ENCODE data around the gene TMEM259. TPM values are rescaled to one million over a fixed set of nuclear protein-coding genes. Genes with fewer than 3 reads are reported as not detected.
A peak's percentile ranks its signal among the peaks of the same experiment; 100 is the strongest.

The TMEM259 gene
- total and polyA plus RNA-seq, 2 of the 13 experiments (the other 11 are each of a cell fraction or from before 2014, with no cell fraction given), result 64.7 to 164 TPM

GRCh38 chr19:1039646-1040475, 18.9 kb upstream of the TMEM259 start, which contains the start of gene ABCA7 (continued):
- TF ChIP-seq, protein P1, sequence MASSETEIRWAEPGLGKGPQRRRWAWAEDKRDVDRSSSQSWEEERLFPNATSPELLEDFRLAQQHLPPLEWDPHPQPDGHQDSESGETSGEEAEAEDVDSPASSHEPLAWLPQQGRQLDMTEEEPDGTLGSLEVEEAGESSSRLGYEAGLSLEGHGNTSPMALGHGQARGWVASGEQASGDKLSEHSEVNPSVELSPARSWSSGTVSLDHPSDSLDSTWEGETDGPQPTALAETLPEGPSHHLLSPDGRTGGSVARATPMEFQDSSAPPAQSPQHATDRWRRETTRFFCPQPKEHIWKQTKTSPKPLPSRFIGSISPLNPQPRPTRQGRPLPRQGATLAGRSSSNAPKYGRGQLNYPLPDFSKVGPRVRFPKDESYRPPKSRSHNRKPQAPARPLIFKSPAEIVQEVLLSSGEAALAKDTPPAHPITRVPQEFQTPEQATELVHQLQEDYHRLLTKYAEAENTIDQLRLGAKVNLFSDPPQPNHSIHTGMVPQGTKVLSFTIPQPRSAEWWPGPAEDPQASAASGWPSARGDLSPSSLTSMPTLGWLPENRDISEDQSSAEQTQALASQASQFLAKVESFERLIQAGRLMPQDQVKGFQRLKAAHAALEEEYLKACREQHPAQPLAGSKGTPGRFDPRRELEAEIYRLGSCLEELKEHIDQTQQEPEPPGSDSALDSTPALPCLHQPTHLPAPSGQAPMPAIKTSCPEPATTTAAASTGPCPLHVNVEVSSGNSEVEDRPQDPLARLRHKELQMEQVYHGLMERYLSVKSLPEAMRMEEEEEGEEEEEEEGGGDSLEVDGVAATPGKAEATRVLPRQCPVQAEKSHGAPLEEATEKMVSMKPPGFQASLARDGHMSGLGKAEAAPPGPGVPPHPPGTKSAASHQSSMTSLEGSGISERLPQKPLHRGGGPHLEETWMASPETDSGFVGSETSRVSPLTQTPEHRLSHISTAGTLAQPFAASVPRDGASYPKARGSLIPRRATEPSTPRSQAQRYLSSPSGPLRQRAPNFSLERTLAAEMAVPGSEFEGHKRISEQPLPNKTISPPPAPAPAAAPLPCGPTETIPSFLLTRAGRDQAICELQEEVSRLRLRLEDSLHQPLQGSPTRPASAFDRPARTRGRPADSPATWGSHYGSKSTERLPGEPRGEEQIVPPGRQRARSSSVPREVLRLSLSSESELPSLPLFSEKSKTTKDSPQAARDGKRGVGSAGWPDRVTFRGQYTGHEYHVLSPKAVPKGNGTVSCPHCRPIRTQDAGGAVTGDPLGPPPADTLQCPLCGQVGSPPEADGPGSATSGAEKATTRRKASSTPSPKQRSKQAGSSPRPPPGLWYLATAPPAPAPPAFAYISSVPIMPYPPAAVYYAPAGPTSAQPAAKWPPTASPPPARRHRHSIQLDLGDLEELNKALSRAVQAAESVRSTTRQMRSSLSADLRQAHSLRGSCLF (CRISPR knock-in tag; IDR thresholded peaks at IDR 0.05; ENCODE audit: borderline replicate concordance), result no peak
- no peak for TF ChIP-seq ZHX2 (IDR thresholded peaks at IDR 0.05; ENCODE audit: low read depth)
- no peak for TF ChIP-seq ZHX2 (CRISPR knock-in tag; IDR thresholded peaks at IDR 0.05; ENCODE audit: borderline replicate concordance)
- TF ChIP-seq DNMT3B (CRISPR knock-in tag; conservative IDR thresholded peaks at IDR 0.05), result no peak
- no peak for TF ChIP-seq RARG (CRISPR knock-in tag; IDR thresholded peaks at IDR 0.05; ENCODE audit: low read depth)
- no peak for TF ChIP-seq ZNF615 (CRISPR knock-in tag; IDR thresholded peaks at IDR 0.05; ENCODE audit: borderline replicate concordance)
- 0 out of 2 replicates have a peak, but pooled peaks have one; percentile 36 for TF ChIP-seq ZNF580 (CRISPR knock-in tag; IDR thresholded peaks at IDR 0.05; ENCODE audit: borderline replicate concordance, low read depth)
- TF ChIP-seq ZNF441 (CRISPR knock-in tag; IDR thresholded peaks at IDR 0.05; ENCODE audit: borderline replicate concordance), result no peak
- no peak for TF ChIP-seq STAT5B (CRISPR knock-in tag; IDR thresholded peaks at IDR 0.05)
- TF ChIP-seq, protein P2, sequence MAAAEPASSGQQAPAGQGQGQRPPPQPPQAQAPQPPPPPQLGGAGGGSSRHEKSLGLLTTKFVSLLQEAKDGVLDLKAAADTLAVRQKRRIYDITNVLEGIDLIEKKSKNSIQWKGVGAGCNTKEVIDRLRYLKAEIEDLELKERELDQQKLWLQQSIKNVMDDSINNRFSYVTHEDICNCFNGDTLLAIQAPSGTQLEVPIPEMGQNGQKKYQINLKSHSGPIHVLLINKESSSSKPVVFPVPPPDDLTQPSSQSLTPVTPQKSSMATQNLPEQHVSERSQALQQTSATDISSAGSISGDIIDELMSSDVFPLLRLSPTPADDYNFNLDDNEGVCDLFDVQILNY (CRISPR knock-in tag; conservative IDR thresholded peaks at IDR 0.05), result peak; percentile 65
- peak; percentile 68; the same call in 1 of the 2 replicates for TF ChIP-seq HMGXB3 (CRISPR knock-in tag; IDR thresholded peaks at IDR 0.05; ENCODE audit: borderline replicate concordance)

Data from HepG2 (cell line).